CD4-positive, alpha-beta T cell treated with Interleukin-21 for 1 hour (primary cell): Measurements from ENCODE around the gene HMGN5.

ENCODE experiments used
- DNase-seq: peaks from one replicate; pipeline ENCODE4 v3.0.0-alpha.2; 2020

Gene HMGN5

DNA sequence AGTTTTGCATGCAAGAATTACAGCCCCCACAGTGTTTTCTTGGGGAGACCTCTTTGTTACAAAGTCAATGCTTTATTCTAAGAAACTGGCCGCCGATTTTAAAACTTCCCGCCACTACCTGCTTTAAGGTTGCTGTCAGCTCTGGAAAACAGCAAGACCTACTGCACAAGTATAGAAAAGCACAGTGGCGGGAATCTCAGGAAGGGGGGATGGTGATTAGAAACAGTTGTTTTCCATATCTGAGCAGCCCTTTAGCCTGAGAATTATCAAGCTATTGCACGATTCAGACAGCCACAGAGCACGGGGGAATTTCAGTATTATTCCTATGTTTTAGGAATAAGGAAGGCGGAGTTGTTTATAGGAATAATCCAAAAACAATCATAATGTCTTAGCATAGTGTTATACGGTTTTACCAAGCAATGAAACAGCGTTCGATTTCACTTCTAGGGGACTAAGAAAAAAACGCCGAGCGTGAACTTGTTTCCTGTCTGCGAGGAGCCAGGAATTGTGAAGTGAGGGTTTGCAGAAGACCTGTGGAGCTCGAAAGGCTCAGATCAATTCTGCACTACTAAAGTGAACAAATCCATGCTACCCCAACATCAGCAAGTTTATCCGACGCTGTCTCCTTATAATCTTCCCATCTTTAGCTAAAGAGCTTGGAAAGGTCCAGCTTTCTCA, 81.3 kb downstream of the HMGN5 start:
- DNase-seq = no peak

DNA sequence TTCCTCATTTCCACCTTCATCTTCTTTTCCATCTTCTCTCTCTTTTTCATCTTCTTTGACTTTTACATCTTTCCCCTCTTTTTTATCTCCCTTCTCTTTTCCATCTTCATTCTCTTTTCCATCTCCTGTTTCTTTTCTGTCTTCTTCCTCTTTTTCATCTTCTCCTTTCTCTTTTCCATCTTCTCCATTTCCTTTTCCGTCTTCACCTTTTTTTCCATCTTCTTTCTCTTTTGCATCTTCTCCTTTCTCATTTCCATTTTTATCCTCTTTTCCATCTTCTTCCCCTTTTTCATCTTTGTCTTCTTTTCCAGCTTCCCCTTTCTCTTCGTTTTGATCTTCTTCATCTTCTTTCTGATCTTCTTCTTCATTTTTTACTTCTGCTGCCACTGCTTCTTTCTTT, 87.0 kb downstream of the HMGN5 start:
- no peak for DNase-seq

DNA sequence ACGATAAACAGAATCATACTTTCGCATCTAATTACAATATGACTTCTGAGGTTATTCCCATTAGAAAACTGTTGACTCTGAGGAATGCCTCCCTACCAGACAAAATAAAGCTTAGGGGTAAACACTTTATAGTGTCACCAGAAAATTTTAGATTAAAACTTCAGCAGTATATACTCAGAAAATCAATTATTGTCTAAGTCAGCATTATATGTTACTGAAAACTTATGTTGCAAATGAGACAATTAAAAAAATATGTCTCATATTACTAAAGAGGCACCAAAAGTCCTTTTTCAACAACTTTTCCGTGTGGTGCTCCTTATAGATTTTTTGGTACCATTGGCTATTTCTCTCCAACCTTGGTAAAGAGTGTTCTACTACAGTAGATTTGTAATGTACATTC, 91.4 kb downstream of the HMGN5 start:
- no peak for DNase-seq

DNA sequence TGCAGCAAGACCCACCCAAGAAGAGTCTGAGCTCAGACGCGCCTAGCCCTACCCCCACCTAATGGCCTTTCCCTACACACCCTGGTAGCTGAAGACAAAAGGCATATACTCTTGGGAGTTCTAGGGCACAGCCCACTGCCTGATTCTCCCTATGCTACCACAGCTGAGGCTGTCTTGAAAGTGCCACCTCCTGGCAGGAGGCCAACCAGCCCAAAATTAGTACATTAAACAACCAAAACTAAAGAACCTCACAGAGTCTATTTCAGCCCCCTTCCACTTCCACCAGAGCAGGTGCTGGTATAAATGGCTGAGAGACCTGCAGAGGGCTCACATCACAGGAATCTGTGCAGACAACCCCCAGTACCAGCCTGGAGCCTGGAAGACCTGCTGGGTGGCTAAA, 119.1 kb downstream of the HMGN5 start:
- DNase-seq = no peak
